Measurements from ENCODE around the gene SLC39A11.

Gene SLC39A11

GRCh38 chr17:73021771-73022170 lies 70.7 kb downstream of the SLC39A11 start:
- no peak for TF ChIP-seq CEBPB (IDR thresholded peaks at IDR 0.05)
- no peak for TF ChIP-seq NFIC (IDR thresholded peaks at IDR 0.05)
- TF ChIP-seq TAF1 (IDR thresholded peaks at IDR 0.05; ENCODE audit: low read depth): no peak
- no peak for TF ChIP-seq RAD21 (IDR thresholded peaks at IDR 0.05; ENCODE audit: low read depth)
- no peak for TF ChIP-seq TEAD4 (IDR thresholded peaks at IDR 0.05)
- no peak for TF ChIP-seq FOXM1 (IDR thresholded peaks at IDR 0.05; ENCODE audit: borderline replicate concordance, low read depth)
- no peak for TF ChIP-seq MAX (IDR thresholded peaks at IDR 0.05)
- TF ChIP-seq YY1 (IDR thresholded peaks at IDR 0.05; ENCODE audit: low read depth): no peak
- no peak for TF ChIP-seq CREB1 (IDR thresholded peaks at IDR 0.05; ENCODE audit: low read depth)

- TF ChIP-seq EP300 (IDR thresholded peaks at IDR 0.05; ENCODE audit: borderline replicate concordance) (no peak), RAD21 (IDR thresholded peaks at IDR 0.05; ENCODE audit: low read depth) (no peak), CEBPB (IDR thresholded peaks at IDR 0.05) (no peak), ZBTB7A (IDR thresholded peaks at IDR 0.05; ENCODE audit: low read depth) (no peak)
Observed at GRCh38 chr17:73020110-73020509, 72.4 kb downstream of the SLC39A11 start.

GRCh38 chr17:73018599-73018998 lies 73.9 kb downstream of the SLC39A11 start:
- no peak for TF ChIP-seq TCF12 (IDR thresholded peaks at IDR 0.05; ENCODE audit: low read depth)
- TF ChIP-seq YY1 (IDR thresholded peaks at IDR 0.05; ENCODE audit: low read depth): no peak
- no peak for TF ChIP-seq CREB1 (IDR thresholded peaks at IDR 0.05; ENCODE audit: low read depth)
- no peak for TF ChIP-seq USF1 (IDR thresholded peaks at IDR 0.05)
- TF ChIP-seq NFIC (IDR thresholded peaks at IDR 0.05): no peak
- TF ChIP-seq MAX (IDR thresholded peaks at IDR 0.05): no peak
- TF ChIP-seq EP300 (IDR thresholded peaks at IDR 0.05; ENCODE audit: borderline replicate concordance): no peak
- TF ChIP-seq TEAD4 (IDR thresholded peaks at IDR 0.05): no peak
- no peak for TF ChIP-seq RAD21 (IDR thresholded peaks at IDR 0.05; ENCODE audit: low read depth)
- no peak for TF ChIP-seq REST (IDR thresholded peaks at IDR 0.05; ENCODE audit: low read depth)

- TF ChIP-seq MAX (IDR thresholded peaks at IDR 0.05) (no peak), TCF12 (IDR thresholded peaks at IDR 0.05; ENCODE audit: low read depth) (no peak), REST (IDR thresholded peaks at IDR 0.05; ENCODE audit: low read depth) (no peak), TEAD4 (IDR thresholded peaks at IDR 0.05) (no peak), NFIC (IDR thresholded peaks at IDR 0.05) (no peak), YY1 (IDR thresholded peaks at IDR 0.05; ENCODE audit: low read depth) (no peak), EGR1 (IDR thresholded peaks at IDR 0.05) (no peak), TAF1 (IDR thresholded peaks at IDR 0.05; ENCODE audit: low read depth) (no peak), RAD21 (IDR thresholded peaks at IDR 0.05; ENCODE audit: low read depth) (no peak), EP300 (IDR thresholded peaks at IDR 0.05; ENCODE audit: borderline replicate concordance) (no peak), FOXM1 (IDR thresholded peaks at IDR 0.05; ENCODE audit: borderline replicate concordance, low read depth) (no peak), CEBPB (IDR thresholded peaks at IDR 0.05) (no peak), ZBTB7A (IDR thresholded peaks at IDR 0.05; ENCODE audit: low read depth) (no peak), USF1 (IDR thresholded peaks at IDR 0.05) (no peak), CREB1 (IDR thresholded peaks at IDR 0.05; ENCODE audit: low read depth) (no peak)
Observed at GRCh38 chr17:73017658-73018057, 74.8 kb downstream of the SLC39A11 start.

GRCh38 chr17:73015722-73016276 lies 76.7 kb downstream of the SLC39A11 start:
- TF ChIP-seq USF1 (IDR thresholded peaks at IDR 0.05) (no peak), EGR1 (IDR thresholded peaks at IDR 0.05) (no peak), ZBTB7A (IDR thresholded peaks at IDR 0.05; ENCODE audit: low read depth) (no peak), CREB1 (IDR thresholded peaks at IDR 0.05; ENCODE audit: low read depth) (no peak), MAX (IDR thresholded peaks at IDR 0.05) (no peak), CEBPB (IDR thresholded peaks at IDR 0.05) (no peak)
